IPS-NIHi11 (cell line): ENCODE data around the gene BSN.
A peak's percentile ranks its signal among the peaks of the same experiment; 100 is the strongest.

ENCODE experiments used
- DNase-seq: peaks from one replicate; pipeline ENCODE4 v3.0.0; 2012; ENCODE audit warnings: mixed read lengths, low spot score

The BSN gene

GRCh38 chr3:49656541-49657112, 102.3 kb downstream of the BSN start:
- DNase-seq, result no peak

GRCh38 chr3:49657208-49657915, 103.1 kb downstream of the BSN start:
- no peak for DNase-seq

DNA sequence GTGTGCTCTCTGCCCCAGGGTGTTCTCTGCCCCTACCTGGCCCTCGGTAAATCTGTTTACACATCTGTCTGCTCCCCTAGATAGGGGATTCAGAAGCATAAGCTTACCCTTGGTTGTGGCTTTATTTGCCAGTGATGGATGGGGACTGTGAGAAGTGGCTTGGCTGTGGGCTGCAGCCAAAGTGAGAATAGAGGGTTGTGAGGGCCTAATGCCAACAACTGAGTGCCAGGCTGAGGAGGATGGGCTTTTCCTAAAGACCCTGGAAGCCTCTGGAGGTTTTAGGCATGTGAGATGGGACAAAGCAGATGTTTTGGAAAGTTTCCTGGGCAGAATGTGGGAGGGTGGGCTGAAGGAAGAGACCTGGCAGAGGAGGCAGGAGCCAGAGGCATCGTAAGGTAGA, 104.4 kb downstream of the BSN start:
- DNase-seq, result no peak

GRCh38 chr3:49659756-49660155, 105.5 kb downstream of the BSN start:
- DNase-seq, result no peak

DNA sequence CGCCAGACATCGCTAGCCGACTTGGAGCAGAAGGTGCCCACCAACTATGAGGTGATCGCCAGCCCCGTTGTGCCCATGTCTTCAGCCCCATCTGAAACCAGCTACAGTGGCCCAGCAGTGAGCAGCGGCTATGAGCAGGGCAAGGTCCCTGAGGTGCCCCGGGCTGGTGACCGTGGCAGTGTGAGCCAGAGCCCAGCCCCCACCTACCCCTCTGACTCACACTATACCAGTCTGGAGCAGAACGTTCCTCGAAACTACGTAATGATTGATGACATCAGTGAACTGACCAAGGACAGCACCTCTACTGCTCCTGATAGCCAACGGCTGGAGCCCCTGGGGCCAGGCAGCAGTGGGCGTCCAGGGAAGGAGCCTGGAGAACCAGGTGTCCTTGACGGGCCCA, 107.0 kb downstream of the BSN start:
- DNase-seq, result no peak

- DNase-seq, result no peak
Observed at GRCh38 chr3:49662021-49662420, 107.7 kb downstream of the BSN start.

GRCh38 chr3:49662720-49663413, 108.6 kb downstream of the BSN start:
- no peak for DNase-seq

- DNase-seq, result no peak
Observed at GRCh38 chr3:49663831-49664230, 109.6 kb downstream of the BSN start.

GRCh38 chr3:49664300-49664699, 110.0 kb downstream of the BSN start:
- no peak for DNase-seq

GRCh38 chr3:49665822-49666519, 111.7 kb downstream of the BSN start:
- DNase-seq, result no peak

GRCh38 chr3:49666592-49666991, 112.3 kb downstream of the BSN start:
- no peak for DNase-seq

- no peak for DNase-seq
Observed at GRCh38 chr3:49667701-49668413, 113.6 kb downstream of the BSN start.

DNA sequence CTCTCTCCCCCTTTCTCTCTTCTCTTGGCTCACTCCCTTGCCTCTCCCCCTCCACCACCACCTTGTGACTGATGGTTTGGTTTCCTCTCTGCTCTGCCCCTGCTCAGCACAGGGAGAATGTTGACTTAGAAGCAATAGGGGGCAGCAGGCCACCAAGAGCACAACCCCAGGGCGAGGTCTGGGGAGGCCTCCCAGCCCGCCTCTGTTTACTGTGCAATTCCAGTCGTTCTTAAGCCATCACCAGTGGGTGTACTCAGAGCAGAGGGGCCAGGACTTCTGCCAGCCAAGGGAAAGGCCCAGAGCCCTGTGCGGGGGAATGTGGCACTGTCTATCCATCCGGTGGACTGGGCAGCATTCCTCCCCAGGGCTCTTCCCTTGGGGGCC, 114.1 kb downstream of the BSN start:
- no peak for DNase-seq

- no peak for DNase-seq
Observed at GRCh38 chr3:49668861-49669260, 114.6 kb downstream of the BSN start.

- no peak for DNase-seq
Observed at GRCh38 chr3:49669352-49669751, 115.1 kb downstream of the BSN start.

DNA sequence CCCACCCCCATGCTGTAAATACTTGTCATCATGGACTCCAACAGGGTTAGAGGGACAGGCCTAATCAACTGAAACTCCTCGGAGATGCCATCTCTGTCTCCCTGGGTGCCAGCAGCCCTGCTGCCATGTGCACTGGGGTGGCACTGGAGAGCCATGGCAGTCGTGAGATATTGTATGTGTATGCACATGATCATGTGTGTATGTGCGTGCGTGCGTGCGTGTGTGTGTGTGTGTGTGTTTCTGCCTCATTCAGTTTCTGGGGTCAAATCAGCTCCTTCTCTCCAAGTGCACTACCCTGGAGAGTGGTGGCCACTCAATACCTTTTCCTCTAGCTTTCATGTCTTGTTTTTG, 116.6 kb downstream of the BSN start:
- DNase-seq, result no peak

- peak; percentile 85 for DNase-seq
Observed at GRCh38 chr3:49671291-49672288, 117.3 kb downstream of the BSN start.

- no peak for DNase-seq
Observed at GRCh38 chr3:49673121-49673714, 118.9 kb downstream of the BSN start.

- DNase-seq, result peak; percentile 98
Observed at GRCh38 chr3:49673715-49674496, 119.6 kb downstream of the BSN start, which contains the start of gene APEH. APEH (plus strand) TSS chr3:49674351; CDS start chr3:49674402, 51 bp downstream.

DNA sequence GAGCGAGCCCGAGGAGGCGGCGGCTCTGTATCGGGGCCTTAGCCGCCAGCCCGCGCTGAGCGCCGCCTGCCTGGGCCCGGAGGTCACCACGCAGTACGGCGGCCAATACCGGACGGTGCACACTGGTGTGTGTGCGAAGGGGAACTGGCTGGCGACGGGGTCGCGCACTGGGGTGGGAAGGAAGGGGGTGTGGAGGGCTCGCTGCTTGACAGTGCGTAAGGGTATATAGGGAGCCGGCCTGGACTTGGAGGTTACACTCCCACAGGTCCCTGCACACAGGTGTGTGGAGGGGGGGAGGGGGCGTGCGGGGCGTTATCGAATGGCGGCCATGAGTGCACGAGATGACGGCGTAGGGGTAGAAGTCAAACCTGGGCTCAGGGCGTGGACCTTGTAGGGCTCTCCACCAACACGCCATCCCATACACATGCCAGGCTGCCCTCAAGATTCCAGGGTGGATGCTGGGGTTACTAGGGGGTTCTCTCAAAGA, 120.3 kb downstream of the BSN start:
- DNase-seq, result no peak
